Testis (tissue), 3 donors: ENCODE data around the gene KLK13. TPM values are rescaled to one million over a fixed set of nuclear protein-coding genes. Genes with fewer than 3 reads are reported as not detected.

ENCODE experiments used
- DNase-seq: peaks from one replicate; pipeline ENCODE4 v3.0.0-alpha.2; 2019
- H3K27ac ChIP-seq, 2 donors: fragments of 200-600 bp; sonication (generic); one replicate each; pipeline ENCODE4 v1.5.1; 2019
- H3K27me3 ChIP-seq: fragments of 200-600 bp; sonication (generic); one replicate; pipeline ENCODE4 v1.5.1; 2019
- H3K36me3 ChIP-seq: fragments of 200-600 bp; sonication (generic); one replicate; pipeline ENCODE4 v1.5.1; 2017; ENCODE audit warnings: low read depth; ENCODE audit errors: missing control alignments
- H3K4me1 ChIP-seq: fragments of 200-600 bp; sonication (generic); one replicate; pipeline ENCODE4 v1.5.1; 2019
- H3K4me3 ChIP-seq, 2 donors: fragments of 200-600 bp; sonication (generic); one replicate each; pipeline ENCODE4 v1.5.1; 2017 to 2019
- H3K9me3 ChIP-seq: fragments of 200-600 bp; sonication (generic); one replicate; pipeline ENCODE4 v1.5.1; 2017
- CTCF ChIP-seq, 3 experiments: fragments of 450-650 bp in 2 of 3; fragments of 200-600 bp in 1 of 3; sonication (generic) in 1 of 3; IDR thresholded peaks; one replicate each; pipeline ENCODE4 v1.5.1; 2016 to 2019; ENCODE audit warnings: antibody characterized with exemption in 3 of 3, mild to moderate bottlenecking in 2 of 3, moderate library complexity in 1 of 3
- POLR2A ChIP-seq: fragments of 450-650 bp; IDR thresholded peaks from one replicate; pipeline ENCODE4 v1.6.1; 2017; ENCODE audit warnings: antibody characterized with exemption, mild to moderate bottlenecking, moderate library complexity
- WGBS, 2 donors: methylation state at CpG; one replicate each; pipeline ENCODE4 v1.1.5; 2018; 5-methylcytosine and 5-hydroxymethylcytosine counted together
- intact Hi-C: fragments of 100-400 bp; cut with DNase I; formaldehyde crosslinking; loops from one replicate; pipeline ENCODE4 v1.15.1; 2023; ENCODE audit warnings: low total_unique reads
- polyA plus RNA-seq: library from polyadenylated mRNA; stranded (reverse); fragments of 350-450 nt; fragmentation: Illumina TruSeq; extraction: RNeasy Lipid Tissue Mini Kit (QIAGEN cat#74804); gene quantifications from one replicate; pipeline ENCODE4 v1.2.3, GENCODE V29; 2014; ENCODE audit warnings: low read depth, low replicate concordance; ENCODE audit not compliant: insufficient read depth
- total RNA-seq, 2 donors: library from RNA; depleted of rRNA; stranded (reverse); fragments of >200 nt; gene quantifications; one replicate each; pipeline ENCODE4 v1.2.3, GENCODE V29; 2016

Gene KLK13
- total and polyA plus RNA-seq, 3 donors from 2014 or later = 3.7 to 13.0 (median 7.8) TPM

- Histone ChIP-seq H3K4me3 (no peak overlapping the region), H3K4me1 (peaks cover 4% of the 10 kb centered on the region), H3K36me3 (no peaks in the 10 kb centered on the region), H3K9me3 (no peaks in the 10 kb centered on the region), H3K27me3 (no peaks in the 10 kb centered on the region), H3K27ac (no peak overlapping the region)
- TF ChIP-seq POLR2A = no peak
- no peak for TF ChIP-seq CTCF (IDR thresholded peaks at IDR 0.05)
- DNase-seq = no peak
- 83 to 85% methylated on average over 10 of the region's 10 CpGs for WGBS, 2 donors
- intact Hi-C loops = no loop called here
Measured at GRCh38 chr19:51091126-51091525, 26.2 kb upstream of the KLK13 start.

GRCh38 chr19:51090471-51090870 lies 25.6 kb upstream of the KLK13 start:
- Histone ChIP-seq H3K4me3 (no peak overlapping the region), H3K27ac (no peak overlapping the region), H3K4me1 (peaks cover 4% of the 10 kb centered on the region), H3K9me3 (no peaks in the 10 kb centered on the region), H3K36me3 (no peaks in the 10 kb centered on the region), H3K27me3 (no peaks in the 10 kb centered on the region)
- WGBS, 2 donors = 69 to 72% methylated on average over 8 of the region's 8 CpGs
- DNase-seq = no peak
- intact Hi-C loops = no loop called here
- TF ChIP-seq CTCF (IDR thresholded peaks at IDR 0.05) = no peak
- no peak for TF ChIP-seq POLR2A

GRCh38 chr19:51089786-51090185 lies 24.9 kb upstream of the KLK13 start:
- 93 to 95% methylated on average over 17 of the region's 17 CpGs for WGBS, 2 donors

GRCh38 chr19:51086153-51086850 lies 21.4 kb upstream of the KLK13 start:
- DNase-seq = no peak
- Histone ChIP-seq H3K36me3 (no peaks in the 10 kb centered on the region), H3K27ac (no peak overlapping the region), H3K27me3 (no peaks in the 10 kb centered on the region), H3K4me1 (no peaks in the 10 kb centered on the region), H3K9me3 (no peaks in the 10 kb centered on the region), H3K4me3 (no peak overlapping the region)
- WGBS, 2 donors = 85 to 95% methylated on average over 18 of the region's 18 CpGs
- TF ChIP-seq POLR2A (no peak), CTCF (IDR thresholded peaks at IDR 0.05) (no peak)
- intact Hi-C loops = loop anchor here (10.0 kb wide), 1 partner anchor 62 kb away; the partner anchor contains the start of gene KLK11

More at GRCh38 chr19:51089786-51090185, 24.9 kb upstream of the KLK13 start:
- TF ChIP-seq POLR2A (no peak), CTCF (IDR thresholded peaks at IDR 0.05) (no peak)
- H3K4me3 ChIP-seq = no peak overlapping the region
- H3K36me3 ChIP-seq = no peaks in the 10 kb centered on the region
- no peaks in the 10 kb centered on the region for H3K9me3 ChIP-seq
- intact Hi-C loops = loop anchor here (10.0 kb wide), 1 partner anchor 65 kb away; the partner anchor contains the start of gene KLK11
- no peak overlapping the region for H3K27ac ChIP-seq
- DNase-seq = no peak
- H3K27me3 ChIP-seq = no peaks in the 10 kb centered on the region
- no peaks in the 10 kb centered on the region for H3K4me1 ChIP-seq

- DNase-seq = peak; percentile 11
- intact Hi-C loops = loop anchor here (10.0 kb wide), 1 partner anchor 60 kb away; the partner anchor contains the start of gene KLK11
- no peaks in the 10 kb centered on the region for H3K36me3 ChIP-seq
- H3K27me3 ChIP-seq = no peaks in the 10 kb centered on the region
- no peaks in the 10 kb centered on the region for H3K9me3 ChIP-seq
- H3K4me3 ChIP-seq = no peak overlapping the region
- H3K27ac ChIP-seq = no peak overlapping the region
- no peaks in the 10 kb centered on the region for H3K4me1 ChIP-seq
- 90 to 92% methylated on average over 7 of the region's 7 CpGs for WGBS, 2 donors
- TF ChIP-seq POLR2A (no peak), CTCF (IDR thresholded peaks at IDR 0.05) (no peak)
Measured at GRCh38 chr19:51084505-51084904, 19.6 kb upstream of the KLK13 start.
